Adipocyte (in vitro differentiated cells): ENCODE data around the gene NETO2.

ENCODE experiments used
- DNase-seq: peaks from one replicate; pipeline ENCODE4 v3.0.0-alpha.2; 2015; ENCODE audit warnings: low read depth
- H3K27me3 ChIP-seq: replicated peaks from 2 replicates; pipeline ENCODE4 v1.7.0; 2013; ENCODE audit warnings: mild to moderate bottlenecking, low read length, moderate library complexity; ENCODE audit not compliant: control insufficient read depth, insufficient read depth
- H3K36me3 ChIP-seq: 2 replicates; pipeline ENCODE4 v1.7.0; 2013; ENCODE audit warnings: low read length, mild to moderate bottlenecking, moderate library complexity; ENCODE audit not compliant: control insufficient read depth, insufficient read depth, severe bottlenecking
- H3K4me1 ChIP-seq: 2 replicates; pipeline ENCODE4 v1.7.0; 2013; ENCODE audit warnings: mild to moderate bottlenecking, low read length, moderate library complexity; ENCODE audit not compliant: control insufficient read depth, insufficient read depth
- H3K4me3 ChIP-seq: 2 replicates; pipeline ENCODE4 v1.7.0; 2013; ENCODE audit warnings: mild to moderate bottlenecking, low read length, moderate library complexity
- H3K9ac ChIP-seq: 2 replicates; pipeline ENCODE4 v1.7.0; 2013; ENCODE audit warnings: mild to moderate bottlenecking, low read length, moderate library complexity
- H3K9me3 ChIP-seq: 2 replicates; pipeline ENCODE4 v1.7.0; 2013; ENCODE audit warnings: mild to moderate bottlenecking, low read length, moderate library complexity; ENCODE audit not compliant: control insufficient read depth

Gene NETO2

DNA sequence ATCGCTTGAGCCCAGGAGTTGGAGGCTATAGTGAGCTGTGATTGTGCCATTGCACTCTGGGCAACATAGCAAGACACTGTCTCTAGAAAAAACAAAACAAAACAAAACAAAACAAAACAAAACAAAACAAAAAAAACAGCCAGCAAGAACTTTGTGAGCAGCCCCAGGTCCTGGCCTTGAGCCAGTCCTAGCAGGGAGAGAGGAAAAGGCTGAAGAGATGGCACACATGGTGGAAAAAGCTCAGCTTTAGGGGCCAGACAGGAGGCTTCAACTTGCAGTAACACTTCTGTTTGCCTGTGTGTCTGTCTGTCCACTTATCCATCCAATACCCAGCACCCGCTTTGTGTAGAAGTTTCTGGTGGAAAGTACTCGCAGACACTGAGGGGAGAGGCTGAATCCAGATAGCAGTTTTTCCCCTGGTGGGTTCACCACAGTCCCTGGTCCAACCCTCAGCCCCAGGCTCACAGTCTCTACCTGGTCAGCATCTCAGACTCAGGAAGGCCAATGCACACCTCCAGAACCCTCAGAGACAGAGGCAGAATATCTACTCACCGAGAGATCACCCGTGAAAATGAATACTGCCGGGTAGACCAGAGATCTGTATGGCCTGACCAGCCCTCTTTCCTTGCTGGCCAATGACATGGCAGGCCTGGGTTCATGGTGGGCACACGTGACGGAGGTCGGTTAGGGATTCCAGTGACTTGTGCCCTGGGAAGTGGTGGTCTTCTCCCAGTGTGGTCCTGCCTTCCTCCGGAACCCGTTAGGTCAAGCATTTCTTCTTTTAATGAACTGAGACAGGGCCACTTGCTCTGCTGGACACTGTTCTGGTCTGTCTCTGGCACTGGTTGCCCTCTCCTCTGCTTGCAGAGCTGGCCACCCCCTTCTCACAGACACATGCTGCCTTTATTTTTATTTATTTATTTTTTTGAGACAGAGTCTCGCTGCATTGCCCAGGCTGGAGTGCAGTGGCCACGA lies 90.8 kb downstream of the NETO2 start:
- Histone ChIP-seq H3K9ac (no peak overlapping the region), H3K9me3 (no peaks in the 10 kb centered on the region), H3K36me3 (no peaks in the 10 kb centered on the region), H3K27me3 (peaks cover 24% of the 10 kb centered on the region), H3K4me3 (no peak overlapping the region), H3K4me1 (no peaks in the 10 kb centered on the region)
- DNase-seq: no peak

- no peak for DNase-seq
- H3K4me1 ChIP-seq: no peaks in the 10 kb centered on the region
- no peak overlapping the region for H3K4me3 ChIP-seq
These were observed 92.7 kb downstream of the NETO2 start for GRCh38 chr16:47051031-47051430.

GRCh38 chr16:47049901-47050583 lies 93.7 kb downstream of the NETO2 start:
- Histone ChIP-seq H3K9ac (no peak overlapping the region), H3K4me1 (no peaks in the 10 kb centered on the region), H3K9me3 (no peaks in the 10 kb centered on the region), H3K4me3 (no peak overlapping the region), H3K27me3 (peaks cover 29% of the 10 kb centered on the region), H3K36me3 (no peaks in the 10 kb centered on the region)
- DNase-seq: no peak

More at GRCh38 chr16:47051031-47051430, 92.7 kb downstream of the NETO2 start:
- Histone ChIP-seq H3K27me3 (peaks cover 29% of the 10 kb centered on the region), H3K36me3 (no peaks in the 10 kb centered on the region), H3K9ac (no peak overlapping the region), H3K9me3 (no peaks in the 10 kb centered on the region)

DNA sequence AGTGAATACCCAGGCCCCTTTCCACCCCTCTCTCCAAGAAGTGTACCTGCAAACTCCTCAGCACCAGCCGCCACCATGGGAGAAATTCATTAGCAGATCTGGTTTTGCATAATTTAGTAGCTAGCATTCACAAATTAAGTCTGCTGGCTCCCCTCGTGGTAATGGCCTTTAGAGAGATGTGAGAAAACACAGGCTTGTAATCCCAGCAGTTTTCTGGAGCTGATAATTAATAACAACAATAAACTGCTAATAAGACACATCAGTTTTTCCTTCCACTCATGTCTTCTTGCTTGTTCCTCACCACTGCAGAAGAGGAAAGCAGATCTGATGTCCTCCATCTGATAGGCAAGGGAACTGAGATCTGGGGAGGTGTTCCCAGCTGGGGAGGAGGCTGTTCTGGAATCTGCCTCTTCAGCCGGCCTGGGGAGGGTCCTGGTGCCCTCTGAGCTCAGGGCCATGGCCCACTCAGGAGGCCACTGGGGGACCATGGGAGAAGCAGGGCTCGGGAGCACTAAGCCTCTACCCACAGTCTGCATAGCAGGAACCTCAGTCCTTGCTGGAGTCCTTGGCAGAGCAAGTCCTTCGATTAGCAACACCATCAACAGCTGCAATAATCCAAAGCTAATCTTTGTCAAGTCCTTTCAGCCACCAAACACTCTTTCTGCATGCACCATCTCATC lies 96.1 kb downstream of the NETO2 start:
- Histone ChIP-seq H3K9ac (no peak overlapping the region), H3K4me1 (no peaks in the 10 kb centered on the region), H3K36me3 (no peaks in the 10 kb centered on the region), H3K9me3 (no peaks in the 10 kb centered on the region), H3K27me3 (peaks cover 20% of the 10 kb centered on the region), H3K4me3 (no peak overlapping the region)
- DNase-seq: no peak

GRCh38 chr16:47046726-47047523 lies 96.8 kb downstream of the NETO2 start:
- Histone ChIP-seq H3K36me3 (no peaks in the 10 kb centered on the region), H3K9me3 (no peaks in the 10 kb centered on the region)

GRCh38 chr16:47045459-47045858 lies 98.3 kb downstream of the NETO2 start:
- Histone ChIP-seq H3K27me3 (peaks cover 24% of the 10 kb centered on the region), H3K9me3 (no peaks in the 10 kb centered on the region), H3K4me1 (no peaks in the 10 kb centered on the region), H3K9ac (no peak overlapping the region), H3K36me3 (no peaks in the 10 kb centered on the region), H3K4me3 (no peak overlapping the region)
- no peak for DNase-seq

More at GRCh38 chr16:47046726-47047523, 96.8 kb downstream of the NETO2 start:
- no peak for DNase-seq
- Histone ChIP-seq H3K4me3 (no peak overlapping the region), H3K27me3 (peaks cover 21% of the 10 kb centered on the region), H3K9ac (no peak overlapping the region), H3K4me1 (no peaks in the 10 kb centered on the region)

- H3K36me3 ChIP-seq: no peaks in the 10 kb centered on the region
- H3K27me3 ChIP-seq: peaks cover 24% of the 10 kb centered on the region
- no peak overlapping the region for H3K9ac ChIP-seq
- H3K4me1 ChIP-seq: no peaks in the 10 kb centered on the region
- no peaks in the 10 kb centered on the region for H3K9me3 ChIP-seq
- no peak overlapping the region for H3K4me3 ChIP-seq
- no peak for DNase-seq
These were observed 98.7 kb downstream of the NETO2 start for GRCh38 chr16:47045023-47045422.

DNA sequence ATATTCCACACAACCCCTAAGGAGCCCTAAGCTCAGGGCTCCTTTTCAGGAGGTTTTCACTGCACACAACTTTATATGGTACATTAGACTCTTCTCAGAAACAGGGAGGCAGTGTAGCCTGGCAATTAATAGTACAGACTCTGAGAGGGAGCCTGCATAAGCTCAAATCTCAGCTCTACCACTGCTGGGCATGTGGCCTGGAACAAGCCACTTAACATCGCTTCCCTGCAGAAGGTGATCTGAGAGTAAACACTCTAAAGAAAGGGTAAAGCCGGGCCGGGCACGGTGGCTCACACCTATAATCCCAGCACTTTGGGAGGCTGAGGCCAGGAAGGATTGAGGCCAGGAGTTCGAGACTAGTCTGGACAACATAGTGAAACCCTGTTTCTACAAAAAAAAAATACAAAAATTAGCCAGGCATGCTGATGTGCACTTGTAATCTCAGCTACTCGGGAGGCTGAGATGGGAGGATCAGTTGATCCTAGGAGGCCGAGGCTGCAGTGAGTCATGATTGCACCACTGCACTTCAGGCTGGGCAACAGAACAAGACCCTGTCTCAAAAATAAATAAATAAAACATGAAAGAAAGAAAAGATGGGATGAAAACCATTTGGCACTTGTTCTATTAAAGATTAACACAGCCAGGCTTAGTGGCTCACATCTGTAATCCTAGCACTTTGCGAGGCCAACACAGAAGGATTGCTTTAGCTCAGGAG lies 99.6 kb downstream of the NETO2 start:
- Histone ChIP-seq H3K4me1 (no peaks in the 10 kb centered on the region), H3K4me3 (no peak overlapping the region), H3K9ac (no peak overlapping the region), H3K27me3 (peaks cover 24% of the 10 kb centered on the region), H3K36me3 (no peaks in the 10 kb centered on the region), H3K9me3 (no peaks in the 10 kb centered on the region)
- DNase-seq: no peak

- no peak overlapping the region for H3K9ac ChIP-seq
- peaks cover 20% of the 10 kb centered on the region for H3K27me3 ChIP-seq
- DNase-seq: no peak
- H3K4me3 ChIP-seq: no peak overlapping the region
- H3K36me3 ChIP-seq: no peaks in the 10 kb centered on the region
- no peaks in the 10 kb centered on the region for H3K9me3 ChIP-seq
- H3K4me1 ChIP-seq: no peaks in the 10 kb centered on the region
These were observed 100.5 kb downstream of the NETO2 start for GRCh38 chr16:47043200-47043599.

- Histone ChIP-seq H3K4me3 (peak overlapping the region; percentile 77), H3K4me1 (no peaks in the 10 kb centered on the region), H3K9ac (peak overlapping the region; percentile 72), H3K9me3 (no peaks in the 10 kb centered on the region), H3K27me3 (peaks cover 12% of the 10 kb centered on the region), H3K36me3 (no peaks in the 10 kb centered on the region)
- peak; percentile 95 for DNase-seq
These were observed 105.8 kb downstream of the NETO2 start for GRCh38 chr16:47037746-47038458.
